Common myeloid progenitor, CD34-positive (primary cell): Measurements from ENCODE around the gene HOATZ.
A peak's percentile ranks its signal among the peaks of the same experiment; 100 is the strongest.

Source experiments
- CTCF ChIA-PET: fragments of 350-600 bp; sonication (Branson Sonifier 250); formaldehyde crosslinking; loops from one replicate; lab custom pipeline; 2021; ENCODE audit warnings: antibody characterized with exemption; lab: Charles Lee
- POLR2A ChIA-PET: fragments of 350-600 bp; sonication (Branson Sonifier 250); formaldehyde crosslinking; loops from one replicate; lab custom pipeline; 2021; ENCODE audit warnings: antibody characterized with exemption; lab: Charles Lee
- DNase-seq, 3 donors: peaks; one replicate each; pipeline versions ENCODE4 v3.0.0 to v3.0.0-alpha.2; 2013
- H3K27ac ChIP-seq, 2 experiments: 1 replicate in 1 of 2; 2 replicates in 1 of 2; pipeline ENCODE4 v1.7.0; 2013; ENCODE audit warnings: inconsistent platforms in 2 of 2, low read length in 2 of 2, mild to moderate bottlenecking in 2 of 2, low read depth in 1 of 2, moderate library complexity in 1 of 2; ENCODE audit not compliant: severe bottlenecking in 2 of 2, insufficient read depth in 1 of 2, poor library complexity in 1 of 2
- H3K27me3 ChIP-seq, 5 experiments: replicated peaks in 2 of 5; 1 replicate in 3 of 5; 2 replicates in 2 of 5; pipeline versions ENCODE4 v1.6.1 to v1.7.0; 2013; ENCODE audit warnings: low read length in 4 of 5, mild to moderate bottlenecking in 2 of 5, moderate library complexity in 2 of 5, inconsistent platforms in 1 of 5; ENCODE audit not compliant: insufficient read depth in 5 of 5, control insufficient read depth in 4 of 5
- H3K36me3 ChIP-seq, 4 experiments: 1 replicate in 2 of 4; 2 replicates in 2 of 4; pipeline versions ENCODE4 v1.6.1 to v1.7.0; 2013; ENCODE audit warnings: low read length in 3 of 4, control low read depth in 1 of 4, mild to moderate bottlenecking in 1 of 4; ENCODE audit not compliant: control insufficient read depth in 4 of 4, insufficient read depth in 4 of 4
- H3K4me1 ChIP-seq, 4 experiments: 1 replicate in 3 of 4; 2 replicates in 1 of 4; pipeline versions ENCODE4 v1.6.1 to v1.7.1; 2013; ENCODE audit warnings: low read length in 3 of 4, mild to moderate bottlenecking in 3 of 4, control low read depth in 1 of 4, inconsistent platforms in 1 of 4, moderate library complexity in 1 of 4; ENCODE audit not compliant: control insufficient read depth in 4 of 4, insufficient read depth in 4 of 4; ENCODE audit errors: control extremely low read depth in 1 of 4
- H3K4me3 ChIP-seq, 7 experiments: 1 replicate in 4 of 7; 2 replicates in 3 of 7; pipeline versions ENCODE4 v1.5.1 to v1.7.0; 2013; ENCODE audit warnings: mild to moderate bottlenecking in 7 of 7, low read length in 6 of 7, moderate library complexity in 6 of 7, inconsistent platforms in 2 of 7, low read depth in 2 of 7, control low read depth in 1 of 7; ENCODE audit not compliant: insufficient read depth in 4 of 7, control insufficient read depth in 1 of 7; ENCODE audit errors: extremely low read depth in 1 of 7
- H3K9me3 ChIP-seq, 5 experiments: 1 replicate in 4 of 5; 2 replicates in 1 of 5; pipeline versions ENCODE4 v1.6.1 to v1.7.1; 2013; ENCODE audit warnings: low read length in 4 of 5, mild to moderate bottlenecking in 2 of 5, inconsistent platforms in 1 of 5, low read depth in 1 of 5, moderate library complexity in 1 of 5; ENCODE audit not compliant: control insufficient read depth in 4 of 5, insufficient read depth in 2 of 5; ENCODE audit errors: control extremely low read depth in 1 of 5
- WGBS: methylation state at CpG from one replicate; pipeline ENCODE4 v1.1.5; 2013; ENCODE audit not compliant: insufficient coverage; 5-methylcytosine and 5-hydroxymethylcytosine counted together

The HOATZ gene

GRCh38 chr11:111526501-111526900 is 11.9 kb downstream of the HOATZ start:
- Histone ChIP-seq H3K36me3 (no peaks in the 10 kb centered on the region), H3K9me3 (no peaks in the 10 kb centered on the region), H3K27me3 (no peaks in the 10 kb centered on the region), H3K4me3 (no peak overlapping the region), H3K27ac (no peak overlapping the region), H3K4me1 (peaks cover 0 to under 1% (median 0%) of the 10 kb centered on the region in 4 experiments)
- POLR2A ChIA-PET: no interaction called here
- CTCF ChIA-PET: interaction anchor here (0.8 kb wide), 1 partner anchor 72 kb away, joined by 3 read pairs; no protein-coding TSS in a partner anchor
- 100% methylated on average over 1 of the region's 1 CpG for WGBS
- no peak for DNase-seq

- ChIA-PET CTCF (no interaction called here), POLR2A (no interaction called here)
- H3K36me3 ChIP-seq: no peaks in the 10 kb centered on the region
- H3K27me3 ChIP-seq: no peaks in the 10 kb centered on the region
- H3K4me1 ChIP-seq: peaks cover 0 to 6% (median 0%) of the 10 kb centered on the region in 4 experiments
- H3K27ac ChIP-seq: no peak overlapping the region
- no CpG with 5 or more reads among the region's 1 CpG for WGBS
- no peaks in the 10 kb centered on the region for H3K9me3 ChIP-seq
- no peak overlapping the region for H3K4me3 ChIP-seq
- no peak for DNase-seq
Observed at GRCh38 chr11:111527279-111527678, 12.7 kb downstream of the HOATZ start.

- H3K4me3 ChIP-seq: no peak overlapping the region
- peaks cover 0 to 2% (median 0%) of the 10 kb centered on the region in 5 experiments for H3K27me3 ChIP-seq
- CTCF ChIA-PET: interaction anchor here (0.7 kb wide), 1 partner anchor 75 kb away, joined by 4 read pairs; no protein-coding TSS in a partner anchor
- POLR2A ChIA-PET: no interaction called here
- peak in 2 of 3 donors; percentile 45 to 56 for DNase-seq
- no peak overlapping the region for H3K27ac ChIP-seq
- WGBS: no CpG with 5 or more reads among the region's 1 CpG
- H3K9me3 ChIP-seq: no peaks in the 10 kb centered on the region
- no peaks in the 10 kb centered on the region for H3K36me3 ChIP-seq
- H3K4me1 ChIP-seq: peaks cover 0 to 6% (median 0%) of the 10 kb centered on the region in 4 experiments
Observed at GRCh38 chr11:111528557-111528956, 14.0 kb downstream of the HOATZ start.

- WGBS: no CpG with 5 or more reads among the region's 3 CpGs
- H3K27ac ChIP-seq: no peak overlapping the region
- no peaks in the 10 kb centered on the region for H3K9me3 ChIP-seq
- CTCF ChIA-PET: interaction anchor here (0.7 to 1.1 kb wide), 2 partner anchors 60 to 76 kb away, joined by 3 to 4 read pairs; no protein-coding TSS in a partner anchor
- no peaks in the 10 kb centered on the region for H3K36me3 ChIP-seq
- no peak for DNase-seq
- H3K4me1 ChIP-seq: peaks cover 0 to 6% (median 0%) of the 10 kb centered on the region in 4 experiments
- H3K4me3 ChIP-seq: no peak overlapping the region
- POLR2A ChIA-PET: no interaction called here
- H3K27me3 ChIP-seq: peaks cover 0 to 5% (median 3%) of the 10 kb centered on the region in 5 experiments
Observed at GRCh38 chr11:111530091-111530490, 15.5 kb downstream of the HOATZ start.

- no peaks in the 10 kb centered on the region for H3K9me3 ChIP-seq
- no peak for DNase-seq
- POLR2A ChIA-PET: no interaction called here
- peaks cover 0 to 5% (median 3%) of the 10 kb centered on the region in 5 experiments for H3K27me3 ChIP-seq
- no peak overlapping the region for H3K4me3 ChIP-seq
- peaks cover 0 to 6% (median 0%) of the 10 kb centered on the region in 4 experiments for H3K4me1 ChIP-seq
- CTCF ChIA-PET: interaction anchor here (0.8 kb wide), 1 partner anchor 8 kb away, joined by 3 read pairs; no protein-coding TSS in a partner anchor
- H3K27ac ChIP-seq: no peak overlapping the region
- H3K36me3 ChIP-seq: no peaks in the 10 kb centered on the region
Observed at GRCh38 chr11:111531136-111531535, 16.6 kb downstream of the HOATZ start.

- no peaks in the 10 kb centered on the region for H3K36me3 ChIP-seq
- ChIA-PET CTCF (interaction anchor here (0.8 kb wide), 1 partner anchor 9 kb away, joined by 3 read pairs; no protein-coding TSS in a partner anchor), POLR2A (interaction anchor here (0.6 kb wide), 1 partner anchor 9 kb away, joined by 4 read pairs; no protein-coding TSS in a partner anchor)
- H3K9me3 ChIP-seq: no peaks in the 10 kb centered on the region
- H3K27me3 ChIP-seq: peaks cover 0 to 5% (median 3%) of the 10 kb centered on the region in 5 experiments
- H3K27ac ChIP-seq: no peak overlapping the region
- H3K4me3 ChIP-seq: no peak overlapping the region
- H3K4me1 ChIP-seq: peaks cover 0 to 6% (median 0%) of the 10 kb centered on the region in 4 experiments
- DNase-seq: peak in 2 of 3 donors; percentile 70 to 74
- 84% methylated on average over 4 of the region's 9 CpGs for WGBS
Observed at GRCh38 chr11:111531687-111532364, 17.2 kb downstream of the HOATZ start.

- no peak overlapping the region for H3K27ac ChIP-seq
- ChIA-PET POLR2A (interaction anchor here (0.6 kb wide), 1 partner anchor 9 kb away, joined by 4 read pairs; no protein-coding TSS in a partner anchor), CTCF (no interaction called here)
- H3K4me1 ChIP-seq: peaks cover 0 to 6% (median 0%) of the 10 kb centered on the region in 4 experiments
- H3K4me3 ChIP-seq: no peak overlapping the region
- WGBS: 95% methylated on average over 4 of the region's 5 CpGs
- H3K27me3 ChIP-seq: peaks cover 0 to 5% (median 3%) of the 10 kb centered on the region in 5 experiments
- H3K36me3 ChIP-seq: no peaks in the 10 kb centered on the region
- H3K9me3 ChIP-seq: no peaks in the 10 kb centered on the region
- no peak for DNase-seq
Observed at GRCh38 chr11:111532365-111532709, 17.8 kb downstream of the HOATZ start.
